H9 (cell line): ENCODE measurements around the gene IGSF3. TPM values are rescaled to one million over a fixed set of nuclear protein-coding genes. Genes with fewer than 3 reads are reported as not detected.

ENCODE experiments used
- DNase-seq: peaks from one replicate; pipeline ENCODE4 v3.0.0-alpha.2; 2017
- H2AFZ ChIP-seq: one replicate; pipeline ENCODE4 v1.6.1; 2013; ENCODE audit warnings: mild to moderate bottlenecking, low read length, control low read depth, moderate library complexity
- H2AK5ac ChIP-seq: 2 replicates; pipeline ENCODE4 v1.6.1; 2013; ENCODE audit warnings: low read length, control low read depth, mixed read lengths; ENCODE audit not compliant: insufficient read length
- H2BK120ac ChIP-seq: one replicate; pipeline ENCODE4 v1.6.1; 2013; ENCODE audit warnings: low read depth, mild to moderate bottlenecking, low read length, control low read depth, inconsistent platforms; ENCODE audit not compliant: poor library complexity, severe bottlenecking
- H2BK12ac ChIP-seq: 2 replicates; pipeline ENCODE4 v1.6.1; 2013; ENCODE audit warnings: low read length, control low read depth, mixed read lengths, low read depth; ENCODE audit not compliant: insufficient read length
- H2BK15ac ChIP-seq: 2 replicates; pipeline ENCODE4 v1.6.1; 2013; ENCODE audit warnings: low read depth, low read length, control low read depth
- H2BK20ac ChIP-seq: one replicate; pipeline ENCODE4 v1.6.1; 2013; ENCODE audit warnings: low read depth, mild to moderate bottlenecking, low read length, control low read depth, inconsistent platforms; ENCODE audit not compliant: poor library complexity, severe bottlenecking
- H2BK5ac ChIP-seq: 2 replicates; pipeline ENCODE4 v1.6.1; 2013; ENCODE audit warnings: low read length, control low read depth, mixed read lengths; ENCODE audit not compliant: insufficient read length
- H3K14ac ChIP-seq: 2 replicates; pipeline ENCODE4 v1.6.1; 2013; ENCODE audit warnings: low read length, control low read depth; ENCODE audit not compliant: insufficient read depth
- H3K18ac ChIP-seq: 2 replicates; pipeline ENCODE4 v1.6.1; 2013; ENCODE audit warnings: low read depth, mild to moderate bottlenecking, mixed read lengths, low read length, control low read depth; ENCODE audit not compliant: insufficient read length
- H3K23ac ChIP-seq: 2 replicates; pipeline ENCODE4 v1.6.1; 2013; ENCODE audit warnings: low read length, control low read depth, mixed read lengths, low read depth; ENCODE audit not compliant: insufficient read length
- H3K23me2 ChIP-seq: 2 replicates; pipeline ENCODE4 v1.6.1; 2013; ENCODE audit warnings: low read depth, mild to moderate bottlenecking, mixed read lengths, low read length, control low read depth; ENCODE audit not compliant: insufficient read length, poor library complexity, severe bottlenecking
- H3K27ac ChIP-seq: 2 replicates; pipeline ENCODE4 v1.5.1; 2013; ENCODE audit warnings: low read length, control low read depth, mixed read lengths, low read depth; ENCODE audit not compliant: insufficient read length
- H3K27me3 ChIP-seq: 2 replicates; pipeline ENCODE4 v1.6.1; 2013; ENCODE audit warnings: low read length, control low read depth, inconsistent platforms; ENCODE audit not compliant: insufficient read depth
- H3K4ac ChIP-seq: 2 replicates; pipeline ENCODE4 v1.6.1; 2013; ENCODE audit warnings: low read depth, mild to moderate bottlenecking, control low read depth, inconsistent platforms, low read length, moderate library complexity
- H3K4me1 ChIP-seq: 2 replicates; pipeline ENCODE4 v1.6.1; 2013; ENCODE audit warnings: low read length, control low read depth, inconsistent platforms; ENCODE audit not compliant: insufficient read depth
- H3K4me2 ChIP-seq: 2 replicates; pipeline ENCODE4 v1.6.1; 2013; ENCODE audit warnings: low read length, control low read depth, mixed read lengths; ENCODE audit not compliant: insufficient read length, insufficient read depth
- H3K56ac ChIP-seq: 2 replicates; pipeline ENCODE4 v1.6.1; 2013; ENCODE audit warnings: low read depth, mild to moderate bottlenecking, mixed read lengths, low read length, control low read depth; ENCODE audit not compliant: insufficient read length
- H3K79me1 ChIP-seq: 2 replicates; pipeline ENCODE4 v1.6.1; 2013; ENCODE audit warnings: low read depth, mild to moderate bottlenecking, moderate library complexity, low read length, control low read depth, inconsistent platforms; ENCODE audit not compliant: insufficient read depth, poor library complexity, severe bottlenecking
- H3K79me2 ChIP-seq: 2 replicates; pipeline ENCODE4 v1.6.1; 2013; ENCODE audit warnings: low read length, control low read depth, inconsistent platforms; ENCODE audit not compliant: insufficient read depth
- H3K9ac ChIP-seq: 2 replicates; pipeline ENCODE4 v1.6.1; 2013; ENCODE audit warnings: low read length, control low read depth, mixed read lengths; ENCODE audit not compliant: insufficient read length; ENCODE audit errors: extremely low read depth
- H3K9me3 ChIP-seq: one replicate; pipeline ENCODE4 v1.6.1; 2013; ENCODE audit warnings: low read depth, low read length, inconsistent platforms; ENCODE audit not compliant: control insufficient read depth
- H3T11ph ChIP-seq: one replicate; pipeline ENCODE4 v1.6.1; 2013; ENCODE audit warnings: mild to moderate bottlenecking, low read length, control low read depth, inconsistent platforms
- H4K20me1 ChIP-seq: one replicate; pipeline ENCODE4 v1.6.1; 2013; ENCODE audit not compliant: control insufficient read depth, insufficient read length, insufficient read depth
- H4K5ac ChIP-seq: 2 replicates; pipeline ENCODE4 v1.6.1; 2013; ENCODE audit warnings: low read depth, mild to moderate bottlenecking, mixed read lengths, low read length, control low read depth; ENCODE audit not compliant: insufficient read length
- H4K8ac ChIP-seq: replicated peaks from 2 replicates; pipeline ENCODE4 v1.6.1; 2013; ENCODE audit warnings: low read length, control low read depth, mixed read lengths, low read depth; ENCODE audit not compliant: insufficient read length
- H4K91ac ChIP-seq: 2 replicates; pipeline ENCODE4 v1.6.1; 2013; ENCODE audit warnings: low read depth, mild to moderate bottlenecking, moderate library complexity, mixed read lengths, low read length, control low read depth; ENCODE audit not compliant: insufficient read length
- H3K27ac Mint-ChIP-seq, 3 experiments: 2 replicates in 2 of 3; 3 replicates in 1 of 3; pipeline ENCODE4 v1.8.0; 2020 to 2021; ENCODE audit warnings: mixed read lengths in 3 of 3, mild to moderate bottlenecking in 1 of 3, moderate library complexity in 1 of 3
- H3K27me3 Mint-ChIP-seq: 2 replicates; pipeline ENCODE4 v1.8.0; 2021; ENCODE audit warnings: low read depth, mild to moderate bottlenecking, moderate library complexity, mixed read lengths
- H3K36me3 Mint-ChIP-seq, 3 experiments: 2 replicates in 2 of 3; 3 replicates in 1 of 3; pipeline ENCODE4 v1.8.0; 2020 to 2021; ENCODE audit warnings: low read depth in 3 of 3, mixed read lengths in 3 of 3; ENCODE audit not compliant: insufficient read depth in 1 of 3
- H3K4me1 Mint-ChIP-seq, 2 experiments: 2 replicates each; pipeline ENCODE4 v1.8.0; 2020; ENCODE audit warnings: mixed read lengths in 2 of 2
- H3K4me3 Mint-ChIP-seq, 2 experiments: 2 replicates in 1 of 2; 3 replicates in 1 of 2; pipeline ENCODE4 v1.8.0; 2020 to 2021; ENCODE audit warnings: mild to moderate bottlenecking in 2 of 2, mixed read lengths in 2 of 2, moderate library complexity in 1 of 2
- H3K9me3 Mint-ChIP-seq, 2 experiments: 2 replicates in 1 of 2; 3 replicates in 1 of 2; pipeline ENCODE4 v1.8.0; 2020; ENCODE audit warnings: mild to moderate bottlenecking in 2 of 2, mixed read lengths in 2 of 2, moderate library complexity in 1 of 2
- WGBS: extraction: QIAGEN DNeasy Blood & Tissue Kit; methylation state at CpG from one replicate; pipeline ENCODE4 v1.1.7; 2013; ENCODE audit warnings: missing lambda C conversion rate, low lambda C conversion rate, mixed read lengths; ENCODE audit not compliant: insufficient read length; ENCODE audit errors: extremely low coverage; 5-methylcytosine and 5-hydroxymethylcytosine counted together
- total RNA-seq: library from RNA; stranded (reverse); gene quantifications from 2 replicates; pipeline ENCODE4 v1.2.1, GENCODE V29; 2021
- TF ChIP-seq, protein P1 (sequence below): fragments of 200-600 bp; sonication (generic); conservative IDR thresholded peaks from 3 replicates; pipeline ENCODE4 v1.8.0; 2021; ENCODE audit warnings: antibody characterized with exemption, mild to moderate bottlenecking

IGSF3 gene
- total RNA-seq, 1 experiment from 2014 or later: 19.1 TPM

DNA sequence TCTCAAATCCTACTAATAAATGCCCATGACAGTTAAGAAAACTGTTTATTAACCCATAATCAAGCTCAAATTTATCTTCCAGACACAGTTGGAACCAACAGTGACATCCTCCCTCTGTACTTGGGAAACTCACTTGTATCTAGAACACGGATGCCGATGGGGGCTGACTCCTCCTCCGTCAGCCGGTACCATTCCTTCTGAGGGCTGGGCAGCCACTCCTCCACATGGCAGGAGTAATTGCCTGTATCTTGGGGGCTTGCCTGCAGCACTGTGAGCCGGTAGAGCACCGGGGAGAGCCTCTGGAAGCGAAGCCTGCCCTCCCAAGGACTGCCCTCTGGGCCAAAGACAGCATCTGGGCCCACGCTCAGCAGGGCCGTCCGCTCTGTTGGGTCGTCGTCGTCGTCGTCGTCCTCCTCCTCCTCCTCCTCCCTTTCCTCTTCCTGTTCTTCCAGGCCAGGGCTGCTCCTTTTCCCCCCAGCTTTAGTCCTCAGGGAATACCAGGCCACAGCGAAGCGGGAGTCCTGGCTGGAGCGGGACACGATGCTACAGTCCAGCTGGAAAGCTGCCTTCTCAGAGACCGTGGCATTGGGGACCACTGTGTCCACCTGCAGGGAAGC, 88.2 kb downstream of the IGSF3 start:
- H3K23ac ChIP-seq: no peak overlapping the region
- no peaks in the 10 kb centered on the region for H3K9me3 ChIP-seq
- peaks cover 0 to 6% (median 2%) of the 10 kb centered on the region in 3 experiments; a peak in 5 of 7 replicates for H3K36me3 Mint-ChIP-seq
- no peak overlapping the region for H3K9ac ChIP-seq
- H3K4me2 ChIP-seq: no peak overlapping the region
- no peak overlapping the region for H3K14ac ChIP-seq
- no peaks in the 10 kb centered on the region for H3K79me2 ChIP-seq
- H3K4me3 Mint-ChIP-seq: no peak overlapping the region
- no peak overlapping the region for H2AK5ac ChIP-seq
- no peak overlapping the region for H3K27ac ChIP-seq
- no peaks in the 10 kb centered on the region for H3K23me2 ChIP-seq
- H3K27me3 ChIP-seq: no peaks in the 10 kb centered on the region
- H3T11ph ChIP-seq: no peak overlapping the region
- H3K56ac ChIP-seq: no peak overlapping the region
- no peak overlapping the region for H4K5ac ChIP-seq
- H4K8ac ChIP-seq: no peak overlapping the region
- no peaks in the 10 kb centered on the region for H3K27me3 Mint-ChIP-seq
- no peaks in the 10 kb centered on the region for H4K20me1 ChIP-seq
- H3K4me1 ChIP-seq: no peaks in the 10 kb centered on the region
- H3K79me1 ChIP-seq: no peaks in the 10 kb centered on the region
- no peak overlapping the region for H3K4ac ChIP-seq
- no CpG with 5 or more reads among the region's 21 CpGs for WGBS
- H2BK12ac ChIP-seq: no peak overlapping the region
- no peak overlapping the region for H2BK20ac ChIP-seq
- H2BK15ac ChIP-seq: no peak overlapping the region
- TF ChIP-seq, protein P1, sequence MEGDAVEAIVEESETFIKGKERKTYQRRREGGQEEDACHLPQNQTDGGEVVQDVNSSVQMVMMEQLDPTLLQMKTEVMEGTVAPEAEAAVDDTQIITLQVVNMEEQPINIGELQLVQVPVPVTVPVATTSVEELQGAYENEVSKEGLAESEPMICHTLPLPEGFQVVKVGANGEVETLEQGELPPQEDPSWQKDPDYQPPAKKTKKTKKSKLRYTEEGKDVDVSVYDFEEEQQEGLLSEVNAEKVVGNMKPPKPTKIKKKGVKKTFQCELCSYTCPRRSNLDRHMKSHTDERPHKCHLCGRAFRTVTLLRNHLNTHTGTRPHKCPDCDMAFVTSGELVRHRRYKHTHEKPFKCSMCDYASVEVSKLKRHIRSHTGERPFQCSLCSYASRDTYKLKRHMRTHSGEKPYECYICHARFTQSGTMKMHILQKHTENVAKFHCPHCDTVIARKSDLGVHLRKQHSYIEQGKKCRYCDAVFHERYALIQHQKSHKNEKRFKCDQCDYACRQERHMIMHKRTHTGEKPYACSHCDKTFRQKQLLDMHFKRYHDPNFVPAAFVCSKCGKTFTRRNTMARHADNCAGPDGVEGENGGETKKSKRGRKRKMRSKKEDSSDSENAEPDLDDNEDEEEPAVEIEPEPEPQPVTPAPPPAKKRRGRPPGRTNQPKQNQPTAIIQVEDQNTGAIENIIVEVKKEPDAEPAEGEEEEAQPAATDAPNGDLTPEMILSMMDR: no peak
- no peak overlapping the region for H3K18ac ChIP-seq
- no peak overlapping the region for H2BK5ac ChIP-seq
- no peak for DNase-seq
- no peak overlapping the region for H2AFZ ChIP-seq
- H3K27ac Mint-ChIP-seq: peak overlapping the region in 1 of 3 experiments; percentile 45; a peak in 1 of 7 replicates
- peaks cover 5% of the 10 kb centered on the region in 2 experiments for H3K4me1 Mint-ChIP-seq
- H4K91ac ChIP-seq: no peak overlapping the region
- H2BK120ac ChIP-seq: no peak overlapping the region
- H3K9me3 Mint-ChIP-seq: no peaks in the 10 kb centered on the region
